ENCODE measurements around the gene SLC38A11. TPM values are rescaled to one million over a fixed set of nuclear protein-coding genes. Genes with fewer than 3 reads are reported as not detected.
A peak's percentile ranks its signal among the peaks of the same experiment; 100 is the strongest.

SLC38A11 gene
- total and polyA plus RNA-seq, 2 of the 13 experiments (the other 11 are each of a cell fraction or from before 2014, with no cell fraction given): 14.0 to 14.3 TPM

DNA sequence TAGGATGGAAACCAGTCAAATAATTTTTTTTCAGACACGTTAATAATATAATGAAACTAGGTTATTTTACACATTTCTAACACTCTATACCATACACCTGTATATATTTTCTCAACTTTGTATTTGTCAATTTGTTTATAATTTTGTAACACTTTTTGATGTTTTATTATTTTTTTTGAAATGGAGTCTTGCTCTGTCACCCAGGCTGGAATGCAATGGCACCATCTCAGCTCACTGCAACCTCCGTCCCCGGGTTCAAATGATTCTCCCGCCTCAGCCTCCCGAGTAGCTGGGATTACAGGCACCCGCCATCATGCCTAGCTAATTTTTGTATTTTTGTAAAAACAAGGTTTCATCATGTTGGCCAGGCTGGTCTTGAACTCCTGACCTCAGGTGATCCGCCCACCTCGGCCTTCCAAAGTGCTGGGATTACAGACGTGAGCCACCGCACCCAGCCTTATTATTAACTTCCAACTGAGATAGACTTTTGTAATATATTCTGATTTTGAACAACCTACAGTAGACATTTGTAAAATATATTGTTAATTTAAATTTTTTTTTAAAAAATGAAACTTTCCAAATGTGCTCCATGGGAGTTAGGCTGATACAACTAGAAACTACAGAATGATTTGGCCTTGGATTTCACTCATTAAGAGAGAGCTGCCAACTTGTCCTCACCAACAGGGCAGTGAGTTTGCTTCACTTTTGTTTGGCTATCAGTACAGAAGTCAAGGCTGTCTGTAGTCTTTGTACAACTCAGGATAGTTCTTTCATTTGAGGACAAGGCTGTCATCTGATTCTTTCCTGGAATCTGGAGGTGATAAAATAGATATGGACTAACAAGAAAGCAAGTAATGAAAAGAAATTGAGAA, 79.8 kb downstream of the SLC38A11 start (continued):
- TF ChIP-seq ZNF318 (CRISPR knock-in tag; IDR thresholded peaks at IDR 0.05): no peak

DNA sequence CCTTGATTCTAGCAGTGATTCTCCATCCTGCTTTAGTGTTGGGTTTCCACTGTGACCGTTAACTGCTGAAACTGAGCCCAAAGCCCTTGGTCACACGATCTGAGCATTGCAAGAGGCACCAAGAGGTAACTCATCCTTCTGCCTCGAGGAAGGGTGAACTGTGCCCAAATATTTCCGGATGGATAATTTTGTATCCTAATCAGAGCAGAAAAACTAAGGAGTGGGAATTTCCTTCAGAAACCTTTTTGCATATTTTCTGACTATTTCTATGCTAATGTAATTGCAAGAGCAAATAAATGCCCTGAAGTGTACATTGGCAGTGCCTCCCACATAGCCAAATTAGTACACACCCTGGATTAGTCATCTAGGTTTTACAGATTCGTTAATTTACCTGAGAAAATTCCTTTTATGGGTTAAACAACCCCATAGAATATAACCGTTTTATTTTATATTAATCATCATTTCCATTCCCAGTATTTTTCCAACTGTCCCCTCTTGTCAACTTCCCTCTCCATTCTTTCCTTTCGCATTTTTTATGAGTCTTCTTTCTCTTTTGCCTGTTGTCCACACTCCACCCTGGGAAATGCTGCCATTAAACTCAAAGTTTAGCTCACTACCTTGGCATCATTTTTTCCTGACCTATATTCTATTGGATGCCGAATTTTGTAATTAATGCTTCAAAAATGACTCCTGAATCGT, 82.0 kb downstream of the SLC38A11 start:
- no peaks in the 10 kb centered on the region for H4K20me1 ChIP-seq (ENCODE audit: insufficient read depth, low read length)
- ATAC-seq (no peak), FAIRE-seq (no peak), DNase-seq (ENCODE audit: low spot score) (no peak)
- no peak overlapping the region for H3K4me3 ChIP-seq (replicated peaks in 1 of 3; ENCODE audit: insufficient read depth in 1 of 3, low read depth in 2 of 3, low read length in 3 of 3)
- H3K36me3 ChIP-seq (replicated peaks in 1 of 2; ENCODE audit: control insufficient read depth in 1 of 2, insufficient read depth in 2 of 2, low read length in 2 of 2): no peaks in the 10 kb centered on the region
- H3K9ac ChIP-seq (ENCODE audit: insufficient read depth, low read depth, low read length): no peak overlapping the region
- TF ChIP-seq, protein P1, sequence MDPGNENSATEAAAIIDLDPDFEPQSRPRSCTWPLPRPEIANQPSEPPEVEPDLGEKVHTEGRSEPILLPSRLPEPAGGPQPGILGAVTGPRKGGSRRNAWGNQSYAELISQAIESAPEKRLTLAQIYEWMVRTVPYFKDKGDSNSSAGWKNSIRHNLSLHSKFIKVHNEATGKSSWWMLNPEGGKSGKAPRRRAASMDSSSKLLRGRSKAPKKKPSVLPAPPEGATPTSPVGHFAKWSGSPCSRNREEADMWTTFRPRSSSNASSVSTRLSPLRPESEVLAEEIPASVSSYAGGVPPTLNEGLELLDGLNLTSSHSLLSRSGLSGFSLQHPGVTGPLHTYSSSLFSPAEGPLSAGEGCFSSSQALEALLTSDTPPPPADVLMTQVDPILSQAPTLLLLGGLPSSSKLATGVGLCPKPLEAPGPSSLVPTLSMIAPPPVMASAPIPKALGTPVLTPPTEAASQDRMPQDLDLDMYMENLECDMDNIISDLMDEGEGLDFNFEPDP (CRISPR knock-in tag; conservative IDR thresholded peaks at IDR 0.05): 0 out of 2 replicates have a peak, but pooled peaks have one; percentile 54
- TF ChIP-seq ZNF678 (CRISPR knock-in tag; IDR thresholded peaks at IDR 0.05) (no peak), WIZ (CRISPR knock-in tag; IDR thresholded peaks at IDR 0.05) (no peak)
- no TSS peak for BruUV-seq (replicated peaks)
- H3K27me3 ChIP-seq (ENCODE audit: control insufficient read depth in 1 of 2, insufficient read depth in 2 of 2, low read length in 2 of 2): no peaks in the 10 kb centered on the region
- intact Hi-C loops (cut with micrococcal nuclease; ENCODE audit: unreplicated experiment): no loop called here
- H2AFZ ChIP-seq (ENCODE audit: low read length): no peak overlapping the region
- peaks cover 64% of the 10 kb centered on the region for H3K4me1 ChIP-seq (ENCODE audit: insufficient read depth, low read length)
- peaks cover 2% of the 10 kb centered on the region for H3K79me2 ChIP-seq (ENCODE audit: insufficient read depth, low read length)
- no peak overlapping the region for H3K27ac ChIP-seq (ENCODE audit: extremely low read length, insufficient read depth, low read length)
- 92% methylated on average over 9 of the region's 9 CpGs for WGBS (ENCODE audit: low lambda C conversion rate)
- H3K4me2 ChIP-seq (ENCODE audit: low read depth, low read length): no peak overlapping the region
- H3K9me3 ChIP-seq (ENCODE audit: low read length): no peaks in the 10 kb centered on the region
- CTCF ChIA-PET (ENCODE audit: low intra/inter-chr PET ratio, low total read pairs): no interaction called here
- in situ Hi-C loops (cut with HindIII; ENCODE audit: extremely low pct_ligation_motif_present, low pct_unique_long_range_greater_than_20kb): no loop called here
- POLR2A ChIA-PET: no interaction called here

All from HepG2 (cell line).